NCI-H526 (cell line): ENCODE data around the gene NHS.

Experiments used
- DNase-seq, 2 experiments: peaks; one replicate each; lab custom pipeline; 2025; lab: John Stamatoyannopoulos, UW

NHS gene

DNA sequence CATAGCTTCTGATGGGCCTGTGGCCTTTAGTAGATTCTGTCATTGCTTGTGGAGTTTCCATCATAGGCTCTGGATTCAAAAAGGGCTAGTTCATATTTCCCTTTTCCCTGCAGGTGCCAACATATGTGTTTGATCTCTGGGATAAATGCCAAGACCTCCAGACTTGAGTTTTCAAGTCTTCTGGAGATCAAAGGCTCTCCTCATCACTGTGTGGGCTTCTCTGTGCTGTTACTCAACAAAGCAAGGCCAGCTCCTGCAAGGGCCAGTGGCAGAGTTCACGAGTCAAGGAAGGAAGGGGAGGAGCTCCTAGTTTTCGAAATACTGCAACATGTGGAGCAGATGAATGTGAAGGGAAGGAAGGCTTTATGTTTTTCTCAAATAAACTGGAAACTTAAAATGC lies 299.6 kb downstream of the NHS start:
- DNase-seq = no peak

DNA sequence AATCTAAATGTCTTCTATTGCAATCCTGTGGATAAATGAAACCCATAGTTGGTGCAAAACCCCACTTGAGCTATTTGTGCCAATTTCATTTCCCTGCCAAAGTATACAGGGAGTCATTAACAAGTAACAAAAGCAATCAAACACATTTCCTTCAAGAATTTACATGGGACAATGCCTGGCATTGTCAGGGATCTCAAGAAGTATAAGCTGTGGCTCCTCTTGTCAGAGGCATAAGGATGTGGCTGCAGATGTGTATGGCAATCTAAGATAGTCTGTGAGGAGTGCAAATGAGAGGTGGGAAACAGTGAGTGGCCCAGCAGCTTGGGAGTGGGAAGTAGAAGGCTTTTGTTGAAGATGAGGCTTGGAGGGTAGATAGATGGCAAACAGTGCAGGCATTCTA lies 304.3 kb downstream of the NHS start:
- no peak for DNase-seq

DNA sequence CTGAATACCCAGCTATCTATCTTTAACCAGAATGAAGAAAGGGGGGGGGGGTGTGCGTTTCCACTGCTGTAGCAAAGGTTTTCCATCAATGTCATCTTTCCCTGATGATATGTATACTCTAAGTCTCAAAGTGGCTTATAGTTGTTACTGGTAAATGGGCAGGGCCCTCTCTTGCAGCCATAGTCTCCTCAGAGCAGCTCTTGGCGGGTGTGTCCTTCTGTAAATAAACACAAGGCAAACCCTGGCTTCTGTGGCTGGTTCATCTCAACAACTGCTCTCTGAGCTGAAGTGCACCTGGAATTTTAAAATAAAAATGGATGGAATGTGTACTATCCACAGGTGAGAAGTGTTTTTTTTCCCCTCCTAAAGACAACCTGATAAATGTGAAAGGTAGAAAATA lies 304.8 kb downstream of the NHS start:
- DNase-seq = peak in 1 of 2 experiments; percentile 13

DNA sequence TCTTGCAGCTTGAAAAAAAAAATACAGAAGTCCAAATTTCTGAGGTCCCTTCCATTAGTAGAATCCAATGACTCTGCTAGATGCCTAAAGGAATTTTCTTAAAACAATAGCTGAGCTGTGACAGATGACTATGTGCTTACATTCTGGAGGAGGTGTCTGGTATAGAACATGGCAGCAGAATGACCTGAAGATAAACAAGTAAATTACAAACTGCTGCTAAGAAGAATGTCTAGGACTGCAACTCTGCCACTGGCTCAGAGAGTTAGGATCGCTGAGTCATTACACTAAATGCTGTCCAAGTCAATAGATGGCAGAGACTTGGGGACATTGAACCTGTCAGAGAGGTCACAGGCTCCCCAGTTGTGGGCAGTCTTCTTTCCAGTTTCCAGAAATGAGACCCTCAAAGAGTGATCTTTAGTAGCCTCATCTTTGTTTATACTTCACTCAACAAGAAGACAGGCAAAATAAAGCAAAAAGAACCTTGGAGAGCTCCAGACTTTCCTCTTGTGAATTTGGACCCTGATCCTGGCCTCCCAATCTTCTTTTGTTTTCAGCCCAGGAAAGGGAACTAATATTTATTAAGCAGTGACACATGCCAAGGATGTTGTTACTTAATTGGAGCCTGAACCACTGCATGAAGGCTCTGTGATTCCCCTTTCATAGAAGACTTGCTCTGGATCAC lies 305.9 kb downstream of the NHS start:
- no peak for DNase-seq

DNA sequence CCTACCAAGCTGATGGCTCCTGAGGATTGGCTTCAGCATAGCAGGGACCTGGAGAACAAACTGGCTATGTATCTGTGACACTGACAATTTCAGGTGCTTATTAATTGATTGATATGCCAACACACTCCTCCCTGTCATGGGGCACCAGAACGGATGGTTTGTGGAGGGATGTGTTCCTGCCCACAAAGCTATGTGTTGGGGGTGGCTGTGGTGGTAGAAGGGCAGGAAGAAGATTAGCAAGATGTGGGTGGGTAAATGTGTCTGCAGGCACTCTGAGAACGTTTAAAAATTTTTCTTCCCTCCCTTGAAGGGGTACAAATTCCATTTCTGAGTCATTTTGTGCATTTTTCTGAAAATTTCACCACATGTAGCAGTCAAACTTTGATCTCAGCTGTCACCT lies 307.3 kb downstream of the NHS start:
- no peak for DNase-seq

DNA sequence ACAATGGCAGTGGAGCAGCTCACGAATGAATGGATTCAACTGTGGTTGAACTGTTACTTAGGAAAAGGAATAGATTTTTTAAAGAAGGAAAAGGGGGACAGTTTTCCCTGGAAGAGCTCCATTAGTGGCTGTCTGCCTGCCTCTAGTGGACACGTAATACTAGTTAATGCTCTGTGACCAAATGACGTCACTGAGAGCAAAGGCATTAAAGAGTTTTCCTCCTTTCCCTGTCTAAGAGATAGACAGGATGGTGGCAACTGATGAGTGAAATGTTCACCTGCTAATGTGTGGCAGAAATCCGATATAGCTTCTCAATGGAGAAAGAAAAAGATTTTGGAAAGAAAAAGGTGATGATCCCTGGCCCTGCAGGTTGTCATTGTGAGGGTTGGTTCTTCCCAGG lies 310.0 kb downstream of the NHS start:
- no peak for DNase-seq

DNA sequence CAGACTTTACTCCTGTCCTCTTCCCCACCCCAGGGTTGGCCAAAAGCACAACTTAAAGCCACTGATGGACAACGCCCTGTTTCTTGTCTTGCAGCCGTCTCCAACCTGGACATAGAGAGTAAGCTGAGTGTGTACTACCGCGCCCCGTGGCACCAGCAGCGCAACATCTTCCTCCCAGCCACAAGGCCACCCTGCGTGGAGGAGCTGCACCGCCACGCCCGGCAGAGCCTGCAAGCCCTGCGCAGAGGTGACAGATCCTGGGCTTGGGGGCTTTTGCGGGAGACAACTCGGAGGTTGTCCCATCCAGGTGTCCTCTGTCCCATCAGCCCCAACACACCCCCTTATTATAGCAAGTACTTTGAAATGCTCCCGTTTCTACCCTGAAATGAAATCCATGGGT lies 312.6 kb downstream of the NHS start:
- DNase-seq = no peak

DNA sequence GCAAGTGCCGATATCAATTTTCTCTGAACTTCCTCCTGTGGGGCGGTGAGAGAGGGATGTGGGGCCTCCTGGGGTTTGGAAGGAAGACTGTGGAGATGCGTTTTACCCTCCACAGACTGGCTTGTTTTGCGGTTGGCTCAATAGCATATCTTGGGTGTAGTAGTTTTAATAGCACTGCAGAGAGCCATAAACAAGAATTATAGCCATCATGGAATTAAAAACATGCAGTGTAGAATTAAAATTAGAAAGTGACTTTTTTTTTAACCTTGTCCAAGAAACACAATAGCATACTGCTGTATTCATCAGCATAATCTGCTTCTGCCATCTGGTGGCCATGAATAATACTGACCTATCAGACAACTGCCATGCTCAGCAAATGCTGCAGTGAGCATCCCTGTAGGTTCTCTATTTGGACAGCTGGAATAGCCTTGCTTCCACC lies 315.0 kb downstream of the NHS start:
- peak; percentile 71 to 85 for DNase-seq

DNA sequence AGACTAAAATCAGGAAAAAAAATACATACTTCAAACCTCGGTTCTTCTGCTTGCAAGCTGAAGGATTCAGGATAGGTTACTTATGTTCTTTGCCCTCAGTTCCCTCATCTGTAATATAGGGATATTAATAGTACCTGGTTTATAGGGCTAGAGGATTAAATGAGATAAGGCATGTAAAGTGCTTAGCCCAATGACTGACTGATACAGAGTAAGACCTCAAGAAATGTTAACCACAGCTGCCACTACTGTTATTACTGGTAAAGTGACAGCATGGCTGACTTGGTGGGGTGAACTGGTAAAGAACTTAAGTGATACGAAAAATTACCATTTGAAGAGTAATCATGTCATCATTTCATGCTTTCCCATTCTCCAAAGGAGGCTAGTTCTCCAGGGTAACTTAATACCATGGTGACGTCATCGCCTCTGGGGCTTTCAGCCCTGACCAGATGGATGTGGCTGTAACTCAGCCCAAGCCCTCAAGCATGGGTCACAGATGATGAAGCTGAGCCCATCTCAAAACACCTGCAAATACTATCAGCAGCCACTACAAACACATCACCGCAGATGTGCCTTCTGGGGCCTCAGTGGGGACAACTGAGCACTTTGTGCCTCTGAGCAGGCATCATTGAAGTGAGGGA lies 317.8 kb downstream of the NHS start:
- peak in 1 of 2 experiments; percentile 31 for DNase-seq

DNA sequence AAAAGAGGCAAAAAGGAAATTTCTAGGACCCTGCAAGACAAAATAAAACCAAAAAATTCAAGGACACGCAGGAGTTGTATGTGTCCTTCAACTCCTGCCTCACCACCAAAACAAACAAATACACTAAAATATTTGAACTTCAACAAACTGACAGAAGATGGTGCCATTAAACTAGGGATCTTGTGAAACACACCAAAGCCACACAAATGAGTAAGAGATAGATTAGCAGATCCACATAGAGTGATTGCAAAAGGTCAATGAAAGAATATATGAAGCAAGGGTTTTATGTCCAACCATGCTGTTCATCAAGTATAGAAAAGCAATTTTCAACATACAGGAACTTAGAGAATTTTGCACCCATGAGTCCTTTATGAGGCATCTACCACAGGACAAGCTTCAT lies 322.2 kb downstream of the NHS start:
- DNase-seq = peak in 1 of 2 experiments; percentile 4

DNA sequence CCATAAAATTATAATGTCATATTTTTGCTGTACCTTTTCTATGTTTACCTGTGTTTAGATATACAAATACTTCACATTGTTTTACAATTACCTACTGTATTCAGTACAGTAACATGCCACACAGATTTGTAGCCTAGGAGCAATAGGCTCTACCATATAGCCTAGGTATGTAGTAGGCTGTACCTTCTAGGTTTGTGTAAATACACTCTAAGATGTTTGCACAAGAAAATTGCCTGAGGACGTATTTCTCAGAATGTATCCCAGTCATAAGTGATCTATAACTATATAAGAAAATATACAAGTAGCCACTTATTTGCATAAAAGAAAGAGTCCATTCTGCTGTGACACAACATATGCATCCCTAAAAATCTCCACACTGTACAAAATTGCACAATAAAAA lies 326.0 kb downstream of the NHS start:
- DNase-seq = peak in 1 of 2 experiments; percentile 3

DNA sequence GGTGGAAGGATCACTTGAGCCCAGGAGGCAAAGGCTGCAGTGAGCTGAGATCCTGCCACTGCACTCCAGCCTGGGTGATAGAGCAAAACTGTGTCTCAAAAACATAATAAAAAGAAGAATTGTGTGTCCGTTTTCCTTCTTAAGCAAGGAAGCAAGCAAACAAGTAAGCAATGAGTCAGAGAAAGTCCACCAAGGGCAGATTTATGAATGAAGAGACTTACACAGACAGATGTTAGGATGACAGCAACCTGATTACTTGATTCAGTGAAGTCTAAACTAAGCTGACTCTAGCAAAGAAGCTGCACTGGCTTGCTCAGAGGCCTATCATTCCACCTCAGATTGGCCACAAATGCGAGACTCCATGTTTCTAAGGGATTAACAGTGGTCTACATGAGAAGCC lies 328.2 kb downstream of the NHS start:
- no peak for DNase-seq

DNA sequence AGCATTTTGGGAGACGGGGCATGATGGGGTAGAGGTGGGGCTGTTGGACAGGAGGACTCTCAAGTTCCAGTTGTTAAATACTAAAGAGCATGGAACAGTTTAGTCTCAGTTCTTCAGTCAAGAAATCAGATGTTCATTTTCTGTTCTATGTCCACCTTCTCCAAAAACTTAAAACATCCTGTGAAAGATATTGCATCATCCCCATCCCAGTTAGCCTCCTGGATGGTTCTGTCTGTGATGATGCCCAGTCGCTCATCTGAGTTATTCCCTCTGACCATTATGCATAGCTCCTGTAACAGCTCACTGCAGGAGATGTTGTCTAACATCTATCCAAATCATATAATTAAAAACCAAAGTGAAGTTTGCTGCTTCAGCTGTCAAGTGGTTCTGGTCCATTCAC lies 330.2 kb downstream of the NHS start:
- no peak for DNase-seq

DNA sequence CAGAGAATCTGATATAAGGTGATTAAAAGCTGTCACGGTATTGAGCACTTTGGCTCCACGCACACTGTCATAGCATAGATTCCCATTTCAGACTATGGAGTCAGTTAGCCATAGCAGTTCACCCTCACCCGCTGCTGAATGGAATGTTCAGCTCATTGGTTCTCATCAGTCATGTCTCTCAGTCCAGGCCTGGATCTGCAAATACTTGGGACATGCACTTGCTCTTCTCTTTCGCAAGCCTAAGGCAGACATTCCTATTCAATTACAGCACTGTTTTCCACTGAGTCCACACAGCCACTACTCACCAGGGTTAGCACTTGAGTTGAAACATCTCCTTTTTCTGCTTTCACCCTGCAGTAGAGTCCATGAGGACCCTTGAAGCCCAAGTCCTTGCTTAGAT lies 331.7 kb downstream of the NHS start:
- DNase-seq = no peak

DNA sequence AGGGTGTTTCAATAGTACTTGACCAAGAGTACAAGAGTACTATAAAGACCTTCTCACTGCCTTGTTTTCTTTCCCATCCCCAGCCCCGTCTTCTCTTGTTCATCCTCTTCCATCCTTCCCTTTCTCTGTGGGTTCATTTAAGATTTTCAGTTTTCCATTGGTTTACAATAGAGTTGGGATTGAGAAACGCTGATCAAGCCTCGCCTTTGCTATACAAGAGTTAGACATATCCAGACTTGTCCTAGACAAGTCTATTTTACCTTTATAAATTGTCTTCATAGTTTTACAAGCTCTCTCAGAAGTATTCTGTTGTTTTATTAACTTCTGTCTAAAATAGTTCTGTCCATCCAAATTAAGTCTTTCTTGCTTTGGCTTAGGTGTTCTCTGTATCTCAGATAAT lies 332.7 kb downstream of the NHS start:
- DNase-seq = no peak

DNA sequence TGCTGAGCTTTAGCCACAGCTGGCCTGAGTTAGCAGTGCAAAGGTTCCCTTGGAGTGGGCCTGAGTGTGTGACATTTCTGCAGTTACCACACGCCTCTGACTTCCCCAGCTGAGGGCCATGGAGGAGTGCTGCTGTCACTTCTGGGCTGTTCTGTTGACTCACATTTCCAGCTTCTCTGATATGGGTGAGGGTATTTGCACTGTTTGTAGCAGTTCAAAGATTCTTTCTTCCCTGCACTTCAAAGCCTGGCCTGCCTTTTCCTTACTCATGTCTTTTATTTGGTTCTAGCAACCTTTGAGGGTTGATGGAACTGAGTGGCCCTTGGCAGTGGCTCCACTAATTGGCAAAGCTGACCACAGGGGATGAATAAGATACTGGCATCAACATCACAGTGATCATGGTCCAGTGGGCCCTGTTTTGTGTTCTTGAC lies 335.9 kb downstream of the NHS start:
- DNase-seq = no peak

DNA sequence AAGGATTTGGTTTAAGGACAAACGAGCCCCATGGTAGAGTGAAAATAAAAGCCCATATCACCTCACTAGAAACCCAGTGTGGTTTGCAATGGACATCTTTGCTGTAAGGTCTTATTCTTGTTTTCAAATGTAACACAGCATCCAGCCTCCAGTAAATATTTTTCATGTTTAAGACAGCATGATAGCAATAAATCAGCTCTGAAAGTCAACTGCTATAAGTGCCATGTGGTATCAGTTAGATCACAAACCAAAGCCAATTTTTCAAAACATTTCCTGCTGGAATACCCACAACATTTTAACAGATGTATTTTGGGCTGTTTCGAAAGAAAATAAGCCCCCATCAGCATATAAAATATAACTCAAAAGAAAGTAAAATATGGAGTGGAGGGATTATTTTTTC lies 338.3 kb downstream of the NHS start:
- DNase-seq = no peak

DNA sequence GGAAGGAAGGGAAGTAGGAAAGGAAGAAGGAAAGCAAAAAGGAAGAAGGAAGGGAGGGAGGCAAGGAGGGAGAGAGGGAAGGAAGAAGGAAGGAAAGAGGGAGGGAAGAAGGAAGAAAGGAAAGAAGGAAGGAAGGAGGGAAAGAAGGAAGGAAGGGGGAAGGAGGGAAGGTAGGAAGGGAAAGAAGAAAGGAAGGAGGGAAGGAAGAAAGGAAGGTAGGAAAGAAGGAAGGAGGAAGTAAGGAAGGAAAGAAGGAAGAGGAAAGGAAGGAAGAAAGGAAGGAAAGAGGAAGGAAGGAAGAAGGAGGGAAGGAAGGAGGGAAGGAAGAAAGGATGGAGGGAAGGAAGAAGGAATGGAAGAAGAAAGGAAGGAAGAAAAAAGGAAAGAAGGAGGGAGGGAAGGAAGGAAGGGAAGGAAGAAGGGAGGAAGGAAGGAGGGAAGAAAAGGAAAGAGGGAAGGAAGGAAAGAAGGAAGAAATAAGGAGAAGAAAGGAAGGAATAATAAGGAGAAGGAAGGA lies 343.7 kb downstream of the NHS start:
- DNase-seq = no peak

DNA sequence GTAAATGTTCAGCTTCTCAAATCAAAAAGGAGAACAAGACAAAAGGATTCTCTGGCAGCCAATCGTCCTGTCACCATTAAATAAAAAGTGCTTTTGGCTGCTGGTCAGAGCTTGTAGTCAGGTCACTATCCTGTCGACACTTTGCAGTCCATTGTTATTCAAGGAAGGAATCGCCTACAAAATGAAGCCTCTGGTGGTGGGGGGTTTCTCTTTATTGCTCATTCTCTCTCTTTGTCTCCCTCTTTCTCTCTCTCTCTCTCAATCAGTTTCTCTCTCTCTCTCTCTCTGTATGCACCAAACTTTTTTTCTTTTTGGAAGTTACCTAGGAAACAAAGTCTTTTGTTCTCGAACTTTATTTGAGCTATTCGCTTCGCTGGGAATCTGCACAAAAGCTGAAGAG lies 344.7 kb downstream of the NHS start:
- no peak for DNase-seq

DNA sequence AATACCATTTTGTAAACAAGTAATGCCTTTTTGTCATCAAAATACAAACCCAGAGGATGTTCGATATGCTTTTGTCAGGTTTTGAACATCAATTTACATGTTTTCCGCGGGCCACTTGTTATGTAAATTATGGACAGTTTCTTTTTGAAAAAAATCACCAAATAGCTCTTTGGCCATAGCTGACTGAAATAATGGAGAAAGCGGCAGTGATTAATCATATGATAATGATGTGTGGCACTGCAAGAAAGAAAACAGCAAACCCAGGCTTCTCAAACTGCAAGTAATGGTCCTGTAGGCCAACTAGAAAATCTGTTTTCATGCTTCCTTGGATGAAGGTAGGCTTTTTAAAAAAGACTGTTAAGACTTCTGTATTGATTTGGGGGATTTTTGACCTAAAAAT lies 346.7 kb downstream of the NHS start:
- DNase-seq = no peak

DNA sequence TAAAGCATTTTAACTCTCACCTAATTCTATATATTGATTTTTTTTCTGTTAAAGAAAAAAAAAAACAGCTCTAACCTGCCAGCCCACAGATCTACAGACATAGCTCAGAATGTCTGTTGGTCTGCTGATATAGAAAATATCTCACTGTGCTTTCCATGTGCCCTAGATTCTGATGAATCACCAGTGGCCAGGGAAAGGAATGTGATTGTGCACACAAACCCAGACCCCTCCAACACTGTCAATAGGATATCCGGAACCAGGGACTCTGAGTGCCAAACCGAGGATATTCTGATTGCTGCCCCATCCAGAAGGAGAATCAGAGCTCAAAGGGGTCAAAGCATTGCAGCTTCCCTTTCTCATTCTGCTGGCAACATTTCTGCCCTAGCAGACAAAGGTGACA lies 350.2 kb downstream of the NHS start:
- no peak for DNase-seq

DNA sequence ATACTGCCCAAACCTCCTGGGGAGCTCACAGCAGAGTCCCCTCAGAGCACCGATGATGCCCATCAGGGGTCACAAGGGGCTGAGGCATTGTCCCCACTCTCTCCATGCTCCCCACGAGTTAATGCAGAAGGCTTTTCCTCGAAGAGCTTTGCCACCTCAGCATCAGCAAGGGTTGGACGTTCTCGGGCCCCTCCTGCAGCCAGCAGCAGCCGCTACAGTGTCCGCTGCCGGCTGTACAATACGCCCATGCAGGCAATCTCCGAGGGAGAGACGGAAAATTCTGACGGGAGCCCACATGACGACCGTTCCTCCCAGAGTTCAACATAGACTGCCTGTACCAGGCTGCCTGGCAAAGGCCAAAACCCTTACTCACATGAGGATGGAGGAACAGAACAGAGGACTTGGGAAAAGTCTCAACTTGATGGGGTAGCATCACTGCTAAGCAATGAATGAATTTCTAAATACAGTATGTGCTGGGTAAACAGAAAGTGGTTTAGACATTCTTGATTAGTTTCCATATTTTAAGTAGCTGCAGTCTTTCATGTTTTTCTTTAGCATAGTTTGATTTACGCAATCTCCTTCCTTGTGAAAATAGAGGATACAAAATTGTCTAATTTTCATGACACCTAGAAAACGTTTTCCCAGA lies 357.3 kb downstream of the NHS start:
- DNase-seq = no peak

DNA sequence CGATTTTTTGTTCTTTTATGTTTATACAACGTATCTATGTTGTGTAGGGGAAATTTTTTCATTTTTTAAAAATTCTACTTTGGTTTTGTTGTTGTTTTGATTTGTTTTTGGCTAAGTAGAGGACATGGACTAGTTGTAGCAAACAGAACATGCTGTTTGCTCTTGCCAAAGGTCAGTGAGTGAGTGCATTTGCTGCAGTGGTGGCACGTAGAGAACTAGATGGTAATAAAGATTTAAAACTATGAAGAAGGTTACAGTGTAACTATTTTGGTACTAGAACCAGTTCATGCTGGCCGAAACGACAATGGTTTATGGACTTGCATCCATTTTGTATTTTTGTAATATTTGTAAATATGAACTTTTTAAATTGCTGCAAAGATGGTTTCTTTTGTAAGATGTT lies 360.4 kb downstream of the NHS start:
- no peak for DNase-seq
